GM12873 (cell line): ENCODE data around the gene ADGRF5.

ENCODE experiments used
- TF ChIP-seq, protein P1 (sequence below): IDR thresholded peaks from 2 replicates; pipeline ENCODE4 v1.5.1; 2012; ENCODE audit warnings: low read depth, mild to moderate bottlenecking, moderate library complexity, low read length, control low read depth; ENCODE audit not compliant: insufficient read depth; ENCODE audit errors: missing control alignments

Gene ADGRF5

DNA sequence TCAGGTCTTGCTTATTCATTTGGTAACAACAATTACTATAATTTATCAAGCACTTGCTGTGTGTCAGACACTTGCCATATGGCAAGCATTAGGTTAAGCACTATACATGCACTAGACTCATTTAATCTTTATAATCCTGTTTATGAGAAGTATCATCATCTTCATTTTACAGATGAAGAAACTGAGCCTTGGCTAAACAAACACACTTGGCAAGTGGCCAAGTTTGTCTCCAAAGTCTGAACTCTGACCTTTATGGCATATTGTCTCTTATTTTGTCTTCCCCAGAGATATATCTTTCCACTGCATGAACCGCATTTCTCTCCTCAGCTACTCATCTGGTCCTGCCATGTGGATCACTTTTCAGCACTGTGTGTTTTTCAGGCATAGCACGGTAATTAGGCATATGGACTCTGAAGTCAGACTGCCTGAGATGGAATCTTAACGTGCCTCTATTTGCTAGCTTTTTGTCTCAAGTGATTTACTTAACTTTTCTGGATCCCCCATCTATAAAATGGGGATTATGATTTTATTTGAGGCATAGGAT is 4.7 kb downstream of the ADGRF5 start:
- TF ChIP-seq, protein P1, sequence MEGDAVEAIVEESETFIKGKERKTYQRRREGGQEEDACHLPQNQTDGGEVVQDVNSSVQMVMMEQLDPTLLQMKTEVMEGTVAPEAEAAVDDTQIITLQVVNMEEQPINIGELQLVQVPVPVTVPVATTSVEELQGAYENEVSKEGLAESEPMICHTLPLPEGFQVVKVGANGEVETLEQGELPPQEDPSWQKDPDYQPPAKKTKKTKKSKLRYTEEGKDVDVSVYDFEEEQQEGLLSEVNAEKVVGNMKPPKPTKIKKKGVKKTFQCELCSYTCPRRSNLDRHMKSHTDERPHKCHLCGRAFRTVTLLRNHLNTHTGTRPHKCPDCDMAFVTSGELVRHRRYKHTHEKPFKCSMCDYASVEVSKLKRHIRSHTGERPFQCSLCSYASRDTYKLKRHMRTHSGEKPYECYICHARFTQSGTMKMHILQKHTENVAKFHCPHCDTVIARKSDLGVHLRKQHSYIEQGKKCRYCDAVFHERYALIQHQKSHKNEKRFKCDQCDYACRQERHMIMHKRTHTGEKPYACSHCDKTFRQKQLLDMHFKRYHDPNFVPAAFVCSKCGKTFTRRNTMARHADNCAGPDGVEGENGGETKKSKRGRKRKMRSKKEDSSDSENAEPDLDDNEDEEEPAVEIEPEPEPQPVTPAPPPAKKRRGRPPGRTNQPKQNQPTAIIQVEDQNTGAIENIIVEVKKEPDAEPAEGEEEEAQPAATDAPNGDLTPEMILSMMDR: no peak

DNA sequence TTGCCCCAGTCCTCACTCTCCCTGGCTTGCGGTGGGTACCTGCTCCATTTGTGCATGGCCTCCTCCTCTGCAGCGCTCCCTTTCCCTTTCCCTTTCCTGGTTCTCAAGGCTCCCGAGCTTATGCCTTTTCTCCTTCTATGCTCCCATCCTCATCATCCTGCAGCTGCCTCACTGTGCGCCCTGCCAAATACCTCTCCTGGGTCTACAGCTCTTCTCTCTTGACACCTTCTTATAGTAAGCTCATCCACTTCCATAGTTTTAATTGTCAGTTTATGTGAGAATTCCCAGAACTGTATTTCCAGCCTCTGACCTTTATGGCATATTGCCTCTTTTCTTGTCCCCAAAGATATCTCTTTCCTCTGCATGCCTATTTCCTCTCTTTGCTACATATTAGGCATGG is 5.9 kb downstream of the ADGRF5 start:
- TF ChIP-seq, protein P1: no peak

DNA sequence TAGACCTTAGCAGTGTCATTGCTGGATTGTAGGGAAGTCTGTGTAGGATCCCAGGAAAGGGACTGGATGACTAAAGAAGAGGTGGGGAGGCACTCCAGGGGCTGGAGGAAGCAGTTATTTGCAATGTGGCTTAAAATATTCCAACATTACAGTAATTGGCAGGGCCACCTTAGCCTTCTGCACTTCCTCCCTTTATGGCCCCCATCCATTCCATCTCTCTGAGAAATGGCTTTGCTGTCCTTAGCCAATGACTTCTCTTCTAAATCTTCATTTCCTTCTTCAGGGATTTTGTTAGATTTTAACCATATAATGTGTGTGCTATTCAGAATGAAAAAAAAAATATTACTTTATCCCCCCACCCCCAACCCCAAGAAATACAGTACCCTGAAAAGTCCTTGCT is 6.4 kb downstream of the ADGRF5 start:
- TF ChIP-seq, protein P1: no peak

DNA sequence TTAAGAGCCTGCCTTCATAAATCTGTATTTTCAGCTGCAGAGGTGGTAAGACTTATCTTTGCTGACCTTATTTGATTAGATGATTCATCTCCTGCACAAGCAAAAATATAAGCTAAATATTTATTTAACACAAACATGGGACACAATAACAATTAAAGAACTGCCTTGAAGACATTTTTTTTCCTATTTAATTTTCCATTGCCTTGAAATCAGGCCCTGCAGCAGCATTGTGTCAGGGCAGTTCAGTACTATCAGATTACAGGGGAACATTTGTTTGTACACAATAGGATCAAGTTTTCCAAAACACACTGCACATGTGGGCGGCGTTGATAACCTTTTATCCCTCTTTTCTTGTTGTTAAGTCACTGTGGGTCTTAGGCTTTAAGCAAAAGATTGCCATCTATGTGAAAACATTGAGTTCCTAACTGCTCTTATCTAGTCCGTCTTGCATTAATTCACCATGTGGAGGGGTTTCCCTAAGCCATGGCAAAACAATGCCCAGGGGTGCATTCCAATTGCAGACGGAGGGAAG is 7.4 kb downstream of the ADGRF5 start:
- TF ChIP-seq, protein P1: no peak

DNA sequence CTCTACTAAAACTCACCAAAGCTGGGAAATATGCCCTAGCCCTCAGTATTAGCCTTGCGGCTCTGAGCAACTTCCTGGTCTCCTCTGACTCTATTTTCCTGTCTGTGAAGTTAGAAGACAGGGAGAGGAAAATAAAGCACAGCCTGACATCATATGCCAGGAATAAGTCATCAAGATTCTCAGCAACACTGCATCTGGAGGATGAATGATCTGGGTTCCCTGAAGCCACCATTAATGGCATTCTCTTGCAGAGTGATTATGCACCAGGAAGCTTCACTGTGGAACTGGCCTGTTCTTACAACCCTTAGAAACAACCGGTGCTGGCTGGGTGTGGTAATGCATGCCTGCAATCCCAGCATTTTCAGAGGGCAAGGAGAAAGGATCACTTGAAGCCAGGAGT is 12.4 kb downstream of the ADGRF5 start:
- TF ChIP-seq, protein P1: no peak

DNA sequence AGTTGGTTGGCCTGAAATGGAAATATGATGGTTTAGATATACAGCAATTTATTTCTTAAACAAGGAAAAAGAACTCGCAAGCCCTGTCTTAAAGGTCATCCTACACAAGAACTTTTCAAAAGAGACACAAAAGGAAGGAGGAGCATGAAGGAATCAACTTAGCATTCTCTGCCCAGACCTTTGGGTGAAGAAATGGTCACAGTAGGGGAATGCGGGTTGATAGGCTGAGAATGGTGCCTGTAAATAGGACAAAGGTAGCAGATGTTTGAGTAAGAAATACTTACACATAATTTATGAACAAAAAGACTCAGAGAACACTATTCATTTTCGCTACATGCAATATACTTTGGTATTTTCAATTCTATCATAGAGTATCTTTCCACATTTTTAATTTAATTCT is 15.0 kb downstream of the ADGRF5 start:
- TF ChIP-seq, protein P1: no peak

DNA sequence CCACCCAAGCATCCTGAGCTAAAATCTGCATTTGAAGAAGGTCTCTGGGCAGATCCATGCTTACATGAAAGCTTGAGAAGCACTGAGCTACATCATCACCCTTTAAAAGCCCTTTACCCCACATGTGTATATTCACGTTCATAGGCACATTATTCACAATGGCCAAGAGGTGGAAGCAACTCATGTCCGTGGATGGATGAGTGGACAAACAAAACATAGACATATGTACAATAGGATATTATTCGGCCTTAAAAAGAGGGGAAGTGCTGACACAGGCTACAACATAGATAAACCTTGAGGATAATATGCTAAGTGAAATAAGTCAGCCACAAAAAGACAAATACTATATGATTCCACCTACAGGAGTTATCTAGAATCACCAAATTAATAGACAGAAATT is 17.6 kb downstream of the ADGRF5 start:
- TF ChIP-seq, protein P1: no peak

DNA sequence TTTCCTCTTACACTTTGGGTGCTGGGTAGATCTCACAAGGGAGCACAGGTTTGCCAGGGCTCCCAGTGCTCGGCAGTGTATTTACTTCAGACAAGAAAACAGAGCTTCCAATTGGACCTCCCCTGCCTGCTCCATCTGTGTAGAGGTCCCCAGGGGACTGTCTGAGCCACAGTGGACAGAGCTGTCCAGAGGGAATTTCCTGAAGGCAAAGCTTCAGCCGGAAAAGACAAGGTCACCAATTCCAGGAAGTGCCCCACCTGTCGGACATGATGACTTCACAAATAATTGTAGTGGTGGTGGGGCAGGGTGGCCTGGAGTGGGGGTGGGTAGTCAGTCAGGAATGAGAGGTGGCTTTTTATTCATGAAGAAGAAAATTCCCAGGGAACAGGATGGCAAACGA is 18.6 kb downstream of the ADGRF5 start:
- TF ChIP-seq, protein P1: no peak
